ENCODE data around the gene ZFR. TPM values are rescaled to one million over a fixed set of nuclear protein-coding genes. Genes with fewer than 3 reads are reported as not detected.

The ZFR gene
- polyA plus RNA-seq, 1 of the 3 experiments (the other 2 are of a cell fraction): 24.6 TPM

GRCh38 chr5:32332361-32332760, 112.2 kb downstream of the ZFR start:
- DNase-seq: no peak
- Histone ChIP-seq H3K4me2 (no peak overlapping the region), H3K9me2 (no peaks in the 10 kb centered on the region), H3K27ac (ENCODE audit: low read depth in 2 of 2, low read length in 1 of 2) (no peak overlapping the region), H3F3A (replicated peaks; ENCODE audit: insufficient read depth) (no peaks in the 10 kb centered on the region), H2AFZ (ENCODE audit: low read depth) (no peak overlapping the region), H3K27me3 (ENCODE audit: insufficient read depth) (no peaks in the 10 kb centered on the region), H3K9me3 (no peaks in the 10 kb centered on the region), H4K20me1 (ENCODE audit: insufficient read depth) (no peaks in the 10 kb centered on the region), H3K9ac (no peak overlapping the region), H3K79me2 (ENCODE audit: insufficient read depth) (no peaks in the 10 kb centered on the region), H3K4me3 (ENCODE audit: low read depth in 2 of 2, low read length in 1 of 2) (no peak overlapping the region), H3K36me3 (replicated peaks in 1 of 2; ENCODE audit: control insufficient read depth in 1 of 2, insufficient read depth in 2 of 2, low read length in 1 of 2) (no peaks in the 10 kb centered on the region), H3K4me1 (ENCODE audit: control insufficient read depth in 1 of 2, insufficient read depth in 2 of 2, low read depth in 1 of 2, low read length in 1 of 2) (no peaks in the 10 kb centered on the region)
- WGBS (ENCODE audit: low lambda C conversion rate): 52% methylated on average over 1 of the region's 1 CpG
- CTCF ChIA-PET: interaction anchor here (5.6 kb wide), 1 partner anchor 99 kb away, joined by 71 read pairs; no protein-coding TSS in a partner anchor
- no peak for TF ChIP-seq TAF1 (IDR thresholded peaks at IDR 0.05; ENCODE audit: borderline replicate concordance, low read depth, low read length)
- TF ChIP-seq IRF3 (IDR thresholded peaks at IDR 0.05; ENCODE audit: low read depth, low read length): no peak
- no peak for TF ChIP-seq USF2 (IDR thresholded peaks at IDR 0.05; ENCODE audit: borderline replicate concordance, low read depth, low read length)
- no peak for TF ChIP-seq RXRA (IDR thresholded peaks at IDR 0.05; ENCODE audit: borderline replicate concordance, low read depth)
- TF ChIP-seq JUND (IDR thresholded peaks at IDR 0.05): no peak
- TF ChIP-seq MEF2A (IDR thresholded peaks at IDR 0.05; ENCODE audit: borderline replicate concordance, low read depth): no peak
- TF ChIP-seq TEAD4 (IDR thresholded peaks at IDR 0.05; ENCODE audit: borderline replicate concordance, insufficient read depth): no peak
- no peak for TF ChIP-seq POLR2AphosphoS5 (IDR thresholded peaks at IDR 0.05; ENCODE audit: low read depth, low read length)
- TF ChIP-seq RAD21 (IDR thresholded peaks at IDR 0.05; ENCODE audit: low read length): no peak
- TF ChIP-seq CTCF (IDR thresholded peaks at IDR 0.05): no peak
- no peak for TF ChIP-seq TCF12 (IDR thresholded peaks at IDR 0.05)
- TF ChIP-seq NFIC (IDR thresholded peaks at IDR 0.05; ENCODE audit: borderline replicate concordance): no peak
- no peak for TF ChIP-seq EP300 (IDR thresholded peaks at IDR 0.05; ENCODE audit: borderline replicate concordance in 1 of 2, low read depth in 1 of 2, low read length in 1 of 2)
- TF ChIP-seq SMC3 (IDR thresholded peaks at IDR 0.05; ENCODE audit: low read depth, low read length): no peak
- no peak for TF ChIP-seq SIN3A (IDR thresholded peaks at IDR 0.05; ENCODE audit: borderline replicate concordance, low read depth, low read length)
- TF ChIP-seq MXI1 (IDR thresholded peaks at IDR 0.05; ENCODE audit: low read depth, low read length): no peak
- no peak for TF ChIP-seq FOXM1 (IDR thresholded peaks at IDR 0.05; ENCODE audit: low read depth)
- TF ChIP-seq FOSL2 (IDR thresholded peaks at IDR 0.05; ENCODE audit: borderline replicate concordance, low read depth): no peak
- TF ChIP-seq CHD2 (IDR thresholded peaks at IDR 0.05; ENCODE audit: low read length, partially characterized antibody): no peak
- POLR2A ChIA-PET: no interaction called here
